Type B pancreatic cell (in vitro differentiated cells): ENCODE measurements around the gene ZP3. TPM values are rescaled to one million over a fixed set of nuclear protein-coding genes. Genes with fewer than 3 reads are reported as not detected.
"Not testable (repeated sequence)": the region's sequence is repeated elsewhere in the genome, so short reads cannot be mapped to it uniquely, and the experiment has no call there.

Source experiments
- DNase-seq: peaks from one replicate; pipeline ENCODE4 v3.0.0; 2021; ENCODE audit warnings: mixed read lengths; ENCODE audit not compliant: unreplicated experiment; ENCODE audit errors: extremely low spot score
- H3K27ac Mint-ChIP-seq: 2 replicates; pipeline ENCODE4 v1.8.0; 2021; ENCODE audit warnings: mild to moderate bottlenecking, mixed read lengths
- H3K27me3 Mint-ChIP-seq: 2 replicates; pipeline ENCODE4 v1.8.0; 2021; ENCODE audit warnings: mixed read lengths
- H3K36me3 Mint-ChIP-seq: 2 replicates; pipeline ENCODE4 v1.8.0; 2021; ENCODE audit warnings: mixed read lengths
- H3K4me1 Mint-ChIP-seq: one replicate; pipeline ENCODE4 v1.8.0; 2021; ENCODE audit warnings: mixed read lengths; ENCODE audit not compliant: unreplicated experiment
- H3K4me3 Mint-ChIP-seq: 2 replicates; pipeline ENCODE4 v1.8.0; 2021; ENCODE audit warnings: mild to moderate bottlenecking, mixed read lengths
- H3K9me3 Mint-ChIP-seq: 2 replicates; pipeline ENCODE4 v1.8.0; 2021; ENCODE audit warnings: mixed read lengths
- CTCF ChIP-seq: fragments of 200-600 bp; sonication (generic); conservative IDR thresholded peaks from 2 replicates; pipeline ENCODE4 v1.5.0; 2021; ENCODE audit warnings: antibody characterized with exemption, mild to moderate bottlenecking
- total RNA-seq: library from RNA; stranded (reverse); gene quantifications from 2 replicates; pipeline ENCODE4 v1.2.1, GENCODE V29; 2021; ENCODE audit warnings: low replicate concordance

The ZP3 gene
- total RNA-seq, 1 donor from 2014 or later: not detected

DNA sequence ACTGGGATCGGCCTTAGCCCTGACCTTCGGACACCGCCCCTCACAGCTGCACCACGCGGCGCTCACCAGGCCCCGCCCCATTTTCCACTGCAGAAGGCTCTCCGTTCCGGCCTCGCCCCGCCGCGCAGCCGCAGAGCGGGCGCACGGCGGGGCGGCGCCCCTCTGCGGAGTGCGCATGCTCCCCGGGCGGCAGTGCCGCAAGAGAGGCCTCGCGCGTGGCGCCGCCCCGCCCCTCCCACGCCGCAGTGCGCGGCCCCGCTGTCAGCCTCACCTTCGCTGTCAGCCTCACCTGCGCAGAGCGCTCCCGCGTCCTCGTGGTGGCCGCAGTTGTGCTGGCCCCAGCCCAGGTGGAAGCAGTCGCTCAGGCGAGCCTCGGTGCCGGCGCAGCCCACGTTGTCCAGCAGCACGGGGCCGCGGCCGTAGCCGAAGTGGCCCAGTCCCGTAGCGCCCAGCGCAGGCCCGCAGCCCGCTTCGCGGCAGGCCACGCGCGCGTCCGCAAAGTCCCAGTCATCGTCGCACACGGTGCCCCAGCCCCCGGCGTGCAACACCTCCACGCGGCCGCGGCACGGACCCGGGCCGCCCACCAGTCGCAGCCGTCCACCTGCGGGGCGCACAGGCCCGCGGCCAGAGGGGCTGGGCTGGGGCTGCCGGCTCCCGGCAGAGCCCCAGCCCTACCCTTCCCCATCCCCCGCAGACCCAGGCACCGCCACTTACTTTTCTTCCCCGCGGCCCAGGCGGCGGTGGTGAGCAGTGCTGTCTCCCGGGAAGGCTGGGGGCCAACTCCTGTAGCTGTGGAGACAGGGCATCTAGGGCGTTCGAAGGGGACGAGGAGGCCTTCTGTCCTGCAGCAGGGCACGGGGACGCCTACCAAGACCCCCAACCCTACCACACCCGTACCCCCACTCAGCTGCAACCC, 31.4 kb upstream of the ZP3 start:
- peak overlapping the region; percentile 92 for H3K27ac Mint-ChIP-seq
- no peak for TF ChIP-seq CTCF
- peak overlapping the region; percentile 91 for H3K4me3 Mint-ChIP-seq
- peak; percentile 91 for DNase-seq
- no peaks in the 10 kb centered on the region for H3K36me3 Mint-ChIP-seq
- H3K27me3 Mint-ChIP-seq: no peaks in the 10 kb centered on the region
- no peaks in the 10 kb centered on the region for H3K9me3 Mint-ChIP-seq
- peaks cover 5% of the 10 kb centered on the region for H3K4me1 Mint-ChIP-seq

- no peak for DNase-seq
- H3K4me3 Mint-ChIP-seq: peak overlapping the region; percentile 58
- no peaks in the 10 kb centered on the region for H3K9me3 Mint-ChIP-seq
- no peaks in the 10 kb centered on the region for H3K27me3 Mint-ChIP-seq
- TF ChIP-seq CTCF: no peak
- no peak overlapping the region for H3K27ac Mint-ChIP-seq
- peaks cover 5% of the 10 kb centered on the region for H3K4me1 Mint-ChIP-seq
- H3K36me3 Mint-ChIP-seq: no peaks in the 10 kb centered on the region
Measured at GRCh38 chr7:76394957-76395356, 29.8 kb upstream of the ZP3 start.

GRCh38 chr7:76395605-76395964, 29.2 kb upstream of the ZP3 start:
- not testable (repeated sequence) for H3K9me3 Mint-ChIP-seq, H3K36me3 Mint-ChIP-seq, H3K27ac Mint-ChIP-seq, DNase-seq, H3K4me3 Mint-ChIP-seq, H3K27me3 Mint-ChIP-seq, H3K4me1 Mint-ChIP-seq

DNA sequence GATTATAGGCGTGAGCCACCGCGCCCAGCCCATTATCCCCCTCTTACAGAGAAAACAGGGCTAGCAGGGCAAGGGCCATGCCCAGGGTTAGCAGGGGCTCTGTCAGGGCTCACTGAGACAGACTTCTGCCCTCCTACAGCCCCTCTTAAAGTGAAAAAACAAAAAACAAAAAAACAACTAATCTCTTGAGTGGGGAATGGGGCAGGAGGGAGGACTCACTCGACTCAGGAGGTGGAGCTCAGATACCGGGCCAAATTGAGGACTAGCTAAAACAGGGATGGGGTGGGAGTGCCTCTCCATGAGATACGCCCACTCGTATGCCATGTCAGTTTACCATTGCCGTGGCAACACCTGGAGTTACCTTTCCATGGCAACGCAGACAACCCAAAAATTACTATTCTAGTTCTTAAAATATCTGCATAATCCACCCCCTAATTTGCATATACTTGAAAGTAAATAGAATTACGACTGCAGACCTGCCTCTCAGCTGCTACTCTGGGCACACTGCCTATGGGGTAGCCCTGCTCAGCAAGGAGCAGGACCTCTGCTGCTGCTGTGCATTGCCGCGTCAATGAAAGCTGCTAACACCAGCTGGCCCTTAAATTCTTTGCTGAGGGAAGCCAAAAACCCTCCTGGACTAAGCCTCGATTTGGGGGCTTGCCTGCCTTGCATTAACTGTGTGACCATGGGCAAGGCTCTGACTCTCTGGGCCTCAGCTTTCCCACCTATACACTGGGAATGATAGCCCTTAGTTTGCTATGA, 28.6 kb upstream of the ZP3 start:
- DNase-seq: no peak
- Mint-ChIP-seq H3K27ac (no peak overlapping the region), H3K4me1 (peaks cover 5% of the 10 kb centered on the region), H3K9me3 (no peaks in the 10 kb centered on the region), H3K4me3 (no peak overlapping the region), H3K36me3 (no peaks in the 10 kb centered on the region), H3K27me3 (no peaks in the 10 kb centered on the region)
- no peak for TF ChIP-seq CTCF

DNA sequence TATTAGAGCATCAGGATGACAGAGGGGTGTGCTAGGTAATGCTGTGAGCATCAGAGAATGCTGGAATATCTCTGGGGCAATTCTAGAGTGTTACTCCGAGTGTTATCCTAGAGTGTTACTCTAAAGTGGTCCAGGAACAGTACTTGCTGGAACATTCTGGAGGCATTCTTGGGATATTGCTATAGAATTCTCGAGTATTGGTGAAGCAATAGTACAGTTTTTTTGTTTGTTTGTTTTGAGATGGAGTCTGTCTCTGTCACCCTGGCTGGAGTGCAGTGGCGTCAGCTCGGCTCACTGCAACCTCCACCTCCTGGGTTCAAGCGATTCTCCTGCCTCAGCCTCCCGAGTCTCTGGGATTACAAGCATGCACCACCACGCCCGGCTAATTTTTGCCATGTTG, 27.9 kb upstream of the ZP3 start:
- no peak for DNase-seq
- no peaks in the 10 kb centered on the region for H3K36me3 Mint-ChIP-seq
- peaks cover 5% of the 10 kb centered on the region for H3K4me1 Mint-ChIP-seq
- H3K4me3 Mint-ChIP-seq: no peak overlapping the region
- no peak overlapping the region for H3K27ac Mint-ChIP-seq
- no peaks in the 10 kb centered on the region for H3K9me3 Mint-ChIP-seq
- TF ChIP-seq CTCF: no peak
- no peaks in the 10 kb centered on the region for H3K27me3 Mint-ChIP-seq
